GM21576 (cell line): Measurements from ENCODE around the gene B4GALNT3.
"Not testable (repeated sequence)": the region's sequence is repeated elsewhere in the genome, so short reads cannot be mapped to it uniquely, and the experiment has no call there.

Experiments
- ATAC-seq: cut with Tn5 transposase; IDR thresholded peaks from one replicate; pipeline ENCODE4 v1.9.1; 2021; ENCODE audit warnings: mild to moderate bottlenecking, moderate library complexity; ENCODE audit not compliant: unreplicated experiment

B4GALNT3 gene

DNA sequence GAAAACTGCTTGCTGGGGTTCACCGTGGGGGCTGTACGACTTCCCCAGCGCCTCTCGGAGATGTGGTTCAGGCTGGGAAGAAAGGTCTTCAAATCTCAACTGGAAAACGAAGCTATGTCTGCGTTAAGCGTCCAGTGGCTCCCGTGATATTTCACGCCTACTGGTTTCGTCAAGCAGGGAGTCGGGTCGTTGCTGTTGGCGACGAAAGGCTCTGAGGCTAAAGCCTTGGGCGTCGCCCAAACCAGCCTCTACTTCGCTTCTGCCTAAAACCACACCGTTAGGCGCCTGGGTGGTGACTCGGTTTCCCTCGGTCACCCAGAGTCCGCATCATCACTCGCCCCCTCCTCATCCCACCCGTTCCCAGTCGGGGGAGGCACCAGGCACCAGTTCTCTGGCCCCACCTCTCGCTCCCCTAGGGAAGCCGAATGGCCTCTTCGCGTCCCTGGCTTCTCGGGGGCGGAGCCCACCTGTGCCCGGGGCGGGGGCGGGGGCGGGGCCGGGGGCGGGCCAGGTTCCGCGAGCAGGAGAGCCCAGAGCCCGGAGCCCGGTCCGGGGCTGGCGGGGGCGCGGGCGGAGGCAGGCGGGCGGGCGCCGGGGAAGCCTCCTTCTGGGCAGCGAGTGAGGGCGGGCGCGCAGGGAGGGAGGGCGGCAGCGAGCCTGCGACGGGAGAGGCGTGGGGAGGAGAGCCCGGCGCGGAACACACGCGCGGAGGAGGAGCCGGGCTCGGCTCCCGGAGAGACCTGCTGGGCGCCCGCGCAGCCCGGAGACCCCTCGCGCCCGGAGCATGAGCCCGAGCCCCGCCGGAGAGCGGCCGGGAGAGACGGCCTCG, at the start of gene B4GALNT3:
TSS of gene B4GALNT3 (plus strand) at position 510 of the 829 bp plus-strand sequence. CDS start 438 bp downstream, outside the sequence.
- ATAC-seq, result no peak

- no peak for ATAC-seq
Observed at GRCh38 chr12:414859-415258, 44.9 kb upstream of the B4GALNT3 start.

DNA sequence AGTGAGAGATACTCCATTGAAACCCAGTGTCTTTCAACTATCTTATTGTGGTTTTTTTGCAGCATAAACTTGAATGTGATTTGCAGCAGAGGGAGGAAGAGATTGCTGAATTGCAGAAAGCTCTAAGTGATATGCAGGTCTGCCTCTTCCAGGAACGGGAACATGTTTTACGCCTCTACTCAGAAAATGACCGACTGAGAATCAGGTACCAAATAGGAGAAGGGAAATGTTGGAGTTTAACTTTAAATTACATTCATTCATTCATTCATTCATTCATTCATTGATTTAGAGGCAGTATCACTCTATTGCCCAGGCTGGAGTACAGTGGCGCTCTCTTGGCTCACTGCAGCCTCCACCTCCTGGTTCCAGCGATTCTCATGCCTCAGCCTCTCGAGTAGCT, 41.3 kb upstream of the B4GALNT3 start:
- ATAC-seq, result no peak

GRCh38 chr12:422526-422925, 37.2 kb upstream of the B4GALNT3 start:
- no peak for ATAC-seq

GRCh38 chr12:435737-436136, 24.0 kb upstream of the B4GALNT3 start:
- ATAC-seq, result not testable (repeated sequence)

DNA sequence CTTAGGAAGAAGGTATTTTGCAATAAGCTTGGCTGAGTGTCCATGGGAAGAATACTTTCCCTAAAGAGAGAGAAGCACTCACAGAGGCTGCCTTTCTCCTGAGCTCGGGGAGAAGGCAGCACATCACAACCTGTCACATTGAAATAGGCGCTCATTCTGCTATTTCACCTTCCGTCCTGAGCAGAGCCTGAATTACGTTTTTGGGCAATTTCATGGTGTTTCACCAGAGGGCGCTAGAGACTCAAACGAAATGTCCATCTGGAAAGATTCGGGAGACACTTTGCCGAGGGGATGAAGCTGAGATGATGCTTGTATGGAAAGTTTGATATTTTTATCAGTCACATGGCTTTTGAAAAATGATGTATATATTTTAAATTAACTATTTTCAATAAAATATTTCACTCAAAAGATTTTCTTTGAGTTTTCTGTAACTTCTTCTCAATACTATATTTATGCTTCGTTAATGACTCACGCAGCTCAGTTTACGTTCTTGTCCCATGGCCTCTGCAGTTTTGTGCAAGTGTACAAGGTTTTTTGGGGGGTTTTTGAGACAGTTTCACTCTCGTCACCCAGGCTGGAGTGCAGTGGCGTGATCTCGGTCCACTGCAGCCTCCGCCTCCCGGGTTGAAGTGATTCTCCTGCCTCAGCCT, 17.4 kb upstream of the B4GALNT3 start:
- ATAC-seq, result no peak

DNA sequence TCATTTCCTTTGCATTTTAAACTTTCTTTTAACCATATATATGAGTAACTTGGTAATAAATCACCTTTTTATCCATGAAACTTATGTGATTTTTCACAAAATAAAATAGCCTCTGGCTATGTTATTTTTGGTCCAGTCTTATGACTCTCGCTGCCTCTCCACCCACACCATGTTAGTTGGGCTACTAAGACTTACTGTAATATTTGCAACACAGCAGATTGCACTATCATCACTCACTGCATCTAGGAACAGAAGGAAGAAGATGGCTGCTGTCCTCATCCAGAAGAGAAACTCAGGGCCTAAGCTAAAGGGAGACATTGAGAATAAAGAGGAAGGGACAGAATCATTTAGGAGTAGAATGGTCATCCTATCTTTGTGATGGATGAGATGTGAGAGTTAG, 12.6 kb upstream of the B4GALNT3 start:
- no peak for ATAC-seq

- no peak for ATAC-seq
Observed at GRCh38 chr12:449203-449602, 10.5 kb upstream of the B4GALNT3 start.

GRCh38 chr12:450438-450837, 9.3 kb upstream of the B4GALNT3 start:
- no peak for ATAC-seq

GRCh38 chr12:452667-453210, 7.0 kb upstream of the B4GALNT3 start:
- ATAC-seq, result no peak

- no peak for ATAC-seq
Observed at GRCh38 chr12:454833-455232, 4.9 kb upstream of the B4GALNT3 start.

DNA sequence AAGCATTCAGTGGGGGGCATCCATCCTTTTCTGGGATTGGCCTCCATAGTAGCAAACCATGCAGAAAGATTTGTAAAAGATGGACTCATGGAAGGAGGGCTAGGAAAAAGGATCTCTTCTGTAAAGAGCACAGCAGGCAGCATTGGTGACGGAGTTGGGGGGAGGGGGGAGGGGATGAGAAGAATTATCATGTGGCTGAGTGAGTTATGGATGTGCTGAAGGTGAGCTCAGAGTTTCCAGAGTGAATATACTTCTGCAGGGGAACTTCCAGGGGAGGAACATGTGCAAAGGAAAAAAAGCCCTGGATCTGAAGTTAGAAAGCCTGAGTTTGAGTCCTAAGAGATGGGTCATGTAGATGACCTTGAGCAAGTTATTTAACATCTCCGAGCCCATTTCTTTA, 3.9 kb upstream of the B4GALNT3 start:
- no peak for ATAC-seq

DNA sequence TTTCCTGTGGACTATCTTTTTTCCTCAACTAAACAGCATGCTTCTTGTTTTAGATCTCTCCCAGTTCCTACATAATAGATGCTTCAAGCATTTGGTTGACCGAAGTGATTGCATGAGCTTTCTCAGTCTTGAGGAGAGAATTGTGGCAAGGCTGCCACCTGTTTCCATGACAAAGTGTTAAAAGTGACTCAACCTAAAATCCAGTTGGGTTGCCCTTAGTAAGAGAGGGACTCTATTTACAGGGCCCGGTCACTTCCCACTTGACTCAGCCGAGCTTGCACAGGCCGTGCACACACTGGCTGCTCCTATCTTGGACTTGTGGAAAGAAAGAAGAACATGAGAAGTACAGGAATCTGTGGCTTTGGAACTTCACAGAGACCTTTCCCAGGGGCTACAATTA, 2.1 kb upstream of the B4GALNT3 start:
- no peak for ATAC-seq

GRCh38 chr12:459050-459429, 699 bp upstream of the B4GALNT3 start:
- ATAC-seq, result no peak

- no peak for ATAC-seq
Observed at GRCh38 chr12:460261-461230, 807 bp downstream of the B4GALNT3 start.

- no peak for ATAC-seq
Observed at GRCh38 chr12:461425-461824, 1.7 kb downstream of the B4GALNT3 start.

DNA sequence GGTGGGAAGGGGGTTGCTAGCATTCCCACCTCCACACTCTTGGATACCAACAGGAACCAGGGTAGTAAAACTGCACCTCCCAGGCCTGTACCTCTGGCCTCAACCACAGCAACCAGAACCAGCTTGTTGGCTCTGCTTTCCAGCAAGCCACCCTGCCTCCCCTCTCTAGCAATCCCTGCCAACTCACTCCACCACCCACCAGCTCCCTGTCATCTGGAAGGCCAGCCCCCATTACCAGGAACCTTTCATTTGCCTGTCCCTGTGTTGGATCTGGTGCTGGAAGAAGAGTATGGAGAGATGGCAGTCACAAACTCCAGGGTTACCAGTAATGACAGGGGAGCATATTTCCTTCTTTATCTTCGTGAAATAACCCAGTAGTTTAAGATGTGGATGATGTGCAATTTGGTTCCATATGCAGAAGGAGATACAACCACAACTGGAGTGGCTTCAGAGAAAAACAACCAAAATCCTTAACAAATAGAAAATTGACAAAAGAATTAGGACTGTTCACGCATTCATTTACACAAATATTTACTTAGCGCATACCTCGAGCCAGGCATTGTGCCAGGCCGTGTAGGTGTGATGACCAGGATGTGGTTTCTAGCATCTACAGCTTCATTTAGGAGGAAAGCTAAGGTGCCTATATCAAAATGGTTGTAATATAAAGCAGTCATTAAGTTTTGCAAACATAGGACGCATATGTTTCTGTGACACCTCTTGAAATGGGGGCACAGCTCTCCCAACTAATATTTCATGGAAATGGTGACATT, 3.4 kb downstream of the B4GALNT3 start:
- ATAC-seq, result no peak

GRCh38 chr12:464484-465267, 4.9 kb downstream of the B4GALNT3 start:
- ATAC-seq, result no peak

DNA sequence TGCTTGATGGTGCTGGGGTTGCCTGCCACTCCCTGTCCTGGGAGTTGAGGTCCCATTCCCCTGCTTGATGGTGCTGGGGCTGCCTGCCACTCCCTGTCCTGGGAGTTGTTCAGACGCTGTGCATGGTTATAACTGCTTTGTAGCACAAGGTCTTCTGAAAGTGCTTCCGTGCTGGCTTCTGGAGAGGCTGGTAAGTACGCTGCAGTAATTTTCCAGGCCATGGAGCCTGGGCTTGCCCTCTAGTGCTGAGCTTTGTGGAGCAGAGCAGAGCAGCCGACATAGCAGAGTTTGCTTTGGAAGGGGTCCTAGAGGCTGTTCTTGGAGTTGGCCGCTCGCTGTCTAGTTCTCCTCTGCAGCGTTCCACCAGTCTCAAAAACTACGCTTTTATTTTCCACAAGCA, 6.3 kb downstream of the B4GALNT3 start:
- ATAC-seq, result no peak
